GM21737 (cell line): ENCODE data around the gene NRXN3.

Experiments
- ATAC-seq: cut with Tn5 transposase; IDR thresholded peaks from one replicate; pipeline ENCODE4 v1.9.1; 2021; ENCODE audit warnings: mild to moderate bottlenecking, moderate library complexity; ENCODE audit not compliant: unreplicated experiment

The NRXN3 gene

GRCh38 chr14:79544698-79545070 is 1374.5 kb downstream of the NRXN3 start:
- no peak for ATAC-seq

GRCh38 chr14:79548836-79549235 is 1378.7 kb downstream of the NRXN3 start:
- no peak for ATAC-seq

- ATAC-seq = no peak
Observed at GRCh38 chr14:79549515-79549914, 1379.3 kb downstream of the NRXN3 start.

- ATAC-seq = no peak
Observed at GRCh38 chr14:79551523-79551922, 1381.3 kb downstream of the NRXN3 start.

GRCh38 chr14:79552778-79553177 is 1382.6 kb downstream of the NRXN3 start:
- no peak for ATAC-seq

GRCh38 chr14:79554816-79555215 is 1384.6 kb downstream of the NRXN3 start:
- no peak for ATAC-seq

- no peak for ATAC-seq
Observed at GRCh38 chr14:79555429-79555828, 1385.3 kb downstream of the NRXN3 start.

GRCh38 chr14:79557309-79557708 is 1387.1 kb downstream of the NRXN3 start:
- ATAC-seq = no peak

- ATAC-seq = no peak
Observed at GRCh38 chr14:79562185-79562584, 1392.0 kb downstream of the NRXN3 start.

- no peak for ATAC-seq
Observed at GRCh38 chr14:79564371-79564770, 1394.2 kb downstream of the NRXN3 start.

- no peak for ATAC-seq
Observed at GRCh38 chr14:79567306-79567705, 1397.1 kb downstream of the NRXN3 start.

- no peak for ATAC-seq
Observed at GRCh38 chr14:79568594-79568993, 1398.4 kb downstream of the NRXN3 start.

- no peak for ATAC-seq
Observed at GRCh38 chr14:79569072-79569471, 1398.9 kb downstream of the NRXN3 start.

GRCh38 chr14:79570648-79571047 is 1400.5 kb downstream of the NRXN3 start:
- ATAC-seq = no peak

- ATAC-seq = no peak
Observed at GRCh38 chr14:79571366-79571765, 1401.2 kb downstream of the NRXN3 start.

- ATAC-seq = no peak
Observed at GRCh38 chr14:79573486-79573885, 1403.3 kb downstream of the NRXN3 start.

GRCh38 chr14:79575032-79575431 is 1404.9 kb downstream of the NRXN3 start:
- no peak for ATAC-seq

- no peak for ATAC-seq
Observed at GRCh38 chr14:79576424-79576823, 1406.3 kb downstream of the NRXN3 start.

- ATAC-seq = no peak
Observed at GRCh38 chr14:79578470-79578869, 1408.3 kb downstream of the NRXN3 start.

- ATAC-seq = no peak
Observed at GRCh38 chr14:79580414-79580813, 1410.2 kb downstream of the NRXN3 start.

- no peak for ATAC-seq
Observed at GRCh38 chr14:79580906-79581305, 1410.7 kb downstream of the NRXN3 start.

- no peak for ATAC-seq
Observed at GRCh38 chr14:79581912-79582576, 1411.9 kb downstream of the NRXN3 start.

- ATAC-seq = no peak
Observed at GRCh38 chr14:79583738-79584408, 1413.7 kb downstream of the NRXN3 start.
